Thoracic aorta (tissue), 2 donors: Measurements from ENCODE around the gene PRLH. TPM values are rescaled to one million over a fixed set of nuclear protein-coding genes. Genes with fewer than 3 reads are reported as not detected.
A peak's percentile ranks its signal among the peaks of the same experiment; 100 is the strongest.

ENCODE experiments used
- ATAC-seq: fragments of 150-250 bp; one replicate; pipeline ENCODE4 v1.8.0; 2017; ENCODE audit warnings: low read depth; ENCODE audit not compliant: insufficient number of reproducible peaks, low FRiP score
- DNase-seq: peaks from one replicate; pipeline ENCODE4 v3.0.0-alpha.2; 2020; ENCODE audit warnings: low spot score
- H3K27ac ChIP-seq, 2 donors: fragments of 200-600 bp; sonication (generic); 1 replicate in 1 of 2; 2 replicates in 1 of 2; pipeline ENCODE4 v1.5.1; 2016; ENCODE audit warnings: mild to moderate bottlenecking in 2 of 2, moderate library complexity in 2 of 2
- H3K27me3 ChIP-seq: fragments of 200-600 bp; sonication (generic); replicated peaks from 2 replicates; pipeline ENCODE4 v1.6.0; 2016; ENCODE audit warnings: mild to moderate bottlenecking; ENCODE audit not compliant: insufficient read depth
- H3K36me3 ChIP-seq: fragments of 200-600 bp; sonication (generic); one replicate; pipeline ENCODE4 v1.5.1; 2016
- H3K4me1 ChIP-seq, 2 donors: fragments of 200-600 bp; sonication (generic); 1 replicate in 1 of 2; 2 replicates in 1 of 2; pipeline versions ENCODE4 v1.5.1 to v1.6.0; 2016; ENCODE audit warnings: low read depth in 2 of 2, mild to moderate bottlenecking in 1 of 2; ENCODE audit not compliant: control insufficient read depth in 1 of 2
- H3K4me3 ChIP-seq: fragments of 200-600 bp; sonication (generic); 2 replicates; pipeline ENCODE4 v1.5.1; 2016; ENCODE audit warnings: mild to moderate bottlenecking
- H3K9me3 ChIP-seq: fragments of 200-600 bp; sonication (generic); 2 replicates; pipeline ENCODE4 v1.5.1; 2016
- CTCF ChIP-seq: fragments of 200-600 bp; sonication (generic); IDR thresholded peaks from one replicate; pipeline ENCODE4 v1.5.1; 2019; ENCODE audit warnings: antibody characterized with exemption
- total RNA-seq, 2 donors: library from RNA; depleted of rRNA; stranded (reverse); fragments of >200 nt; gene quantifications; one replicate each; pipeline versions ENCODE4 v1.1.0 to v1.2.3, GENCODE V29; 2016

The PRLH gene
- total RNA-seq, 2 donors from 2014 or later: not detected

- no peak overlapping the region for H3K27ac ChIP-seq
- peaks cover 9 to 29% of the 10 kb centered on the region in 2 donors for H3K4me1 ChIP-seq
- ATAC-seq (no peak), DNase-seq (no peak)
- H3K9me3 ChIP-seq: no peaks in the 10 kb centered on the region
- no peaks in the 10 kb centered on the region for H3K27me3 ChIP-seq
- no peak overlapping the region for H3K4me3 ChIP-seq
- no peak for TF ChIP-seq CTCF
- no peaks in the 10 kb centered on the region for H3K36me3 ChIP-seq
Observed at GRCh38 chr2:237577956-237578870, 11.8 kb downstream of the PRLH start.

GRCh38 chr2:237581326-237581725 lies 15.0 kb downstream of the PRLH start:
- no peak for ATAC-seq
- H3K36me3 ChIP-seq: no peaks in the 10 kb centered on the region
- peak overlapping the region; percentile 86 to 87 for H3K27ac ChIP-seq
- DNase-seq: no peak
- TF ChIP-seq CTCF: no peak
- H3K4me3 ChIP-seq: peak overlapping the region; percentile 60
- no peaks in the 10 kb centered on the region for H3K9me3 ChIP-seq
- H3K27me3 ChIP-seq: no peaks in the 10 kb centered on the region
- H3K4me1 ChIP-seq: peaks cover 9 to 17% of the 10 kb centered on the region in 2 donors

- DNase-seq: peak; percentile 59
- peak; percentile 81 for ATAC-seq
- peak; percentile 21 for TF ChIP-seq CTCF
Observed at GRCh38 chr2:237581751-237582746, 15.7 kb downstream of the PRLH start.

GRCh38 chr2:237583385-237584295 lies 17.3 kb downstream of the PRLH start:
- Histone ChIP-seq H3K36me3 (no peaks in the 10 kb centered on the region), H3K27me3 (no peaks in the 10 kb centered on the region), H3K27ac (no peak overlapping the region), H3K4me3 (no peak overlapping the region), H3K9me3 (no peaks in the 10 kb centered on the region), H3K4me1 (peaks cover 9 to 17% of the 10 kb centered on the region in 2 donors)
- DNase-seq (no peak), ATAC-seq (no peak)
- TF ChIP-seq CTCF: no peak

More at GRCh38 chr2:237581751-237582746, 15.7 kb downstream of the PRLH start:
- H3K9me3 ChIP-seq: no peaks in the 10 kb centered on the region
- peaks cover 9 to 17% of the 10 kb centered on the region in 2 donors for H3K4me1 ChIP-seq
- no peaks in the 10 kb centered on the region for H3K36me3 ChIP-seq
- no peaks in the 10 kb centered on the region for H3K27me3 ChIP-seq
- peak overlapping the region; percentile 86 to 87 for H3K27ac ChIP-seq
- peak overlapping the region; percentile 60 for H3K4me3 ChIP-seq
